Effector CD4-positive, alpha-beta T cell (primary cell): Measurements from ENCODE around the gene TTL.

Experiments
- DNase-seq: peaks from one replicate; pipeline ENCODE4 v3.0.0-alpha.2; 2020

TTL gene

GRCh38 chr2:112584891-112585250, 102.9 kb downstream of the TTL start:
- no peak for DNase-seq

- DNase-seq: no peak
These were observed 103.4 kb downstream of the TTL start for GRCh38 chr2:112585400-112585799.

- DNase-seq: no peak
These were observed 104.0 kb downstream of the TTL start for GRCh38 chr2:112585873-112586464.

- no peak for DNase-seq
These were observed 106.7 kb downstream of the TTL start for GRCh38 chr2:112588611-112589045.
